Activated CD4-positive, alpha-beta T cell treated with anti-CD3 and anti-CD28 coated beads, Interleukin-2, amount 10 ng/mL, durations not matched to agents 24 days and 14 days (primary cell): ENCODE data around the gene REEP2. TPM values are rescaled to one million over a fixed set of nuclear protein-coding genes. Genes with fewer than 3 reads are reported as not detected.

Experiments used
- DNase-seq: peaks from one replicate; pipeline ENCODE4 v3.0.0; 2022
- H3K27ac Mint-ChIP-seq: one replicate; pipeline ENCODE4 v1.8.0; 2022; ENCODE audit warnings: mild to moderate bottlenecking, mixed read lengths
- H3K27me3 Mint-ChIP-seq: one replicate; pipeline ENCODE4 v1.8.0; 2022; ENCODE audit warnings: mixed read lengths
- H3K36me3 Mint-ChIP-seq: one replicate; pipeline ENCODE4 v1.8.0; 2022; ENCODE audit warnings: low read depth, mild to moderate bottlenecking, mixed read lengths
- H3K4me1 Mint-ChIP-seq: one replicate; pipeline ENCODE4 v1.8.0; 2021; ENCODE audit warnings: mixed read lengths
- H3K4me3 Mint-ChIP-seq: one replicate; pipeline ENCODE4 v1.8.0; 2022; ENCODE audit warnings: mild to moderate bottlenecking, moderate library complexity, mixed read lengths
- H3K9me3 Mint-ChIP-seq: one replicate; pipeline ENCODE4 v1.8.0; 2021; ENCODE audit warnings: mixed read lengths
- intact Hi-C: fragments of 100-400 bp; cut with micrococcal nuclease; formaldehyde crosslinking; loops from one replicate; pipeline ENCODE4 v1.15.1; 2023
- total RNA-seq: library from RNA; stranded (reverse); gene quantifications from 2 replicates; pipeline ENCODE4 v1.2.3, GENCODE V29; 2022

Gene REEP2
- total RNA-seq, 1 donor from 2014 or later = 3.5 TPM

DNA sequence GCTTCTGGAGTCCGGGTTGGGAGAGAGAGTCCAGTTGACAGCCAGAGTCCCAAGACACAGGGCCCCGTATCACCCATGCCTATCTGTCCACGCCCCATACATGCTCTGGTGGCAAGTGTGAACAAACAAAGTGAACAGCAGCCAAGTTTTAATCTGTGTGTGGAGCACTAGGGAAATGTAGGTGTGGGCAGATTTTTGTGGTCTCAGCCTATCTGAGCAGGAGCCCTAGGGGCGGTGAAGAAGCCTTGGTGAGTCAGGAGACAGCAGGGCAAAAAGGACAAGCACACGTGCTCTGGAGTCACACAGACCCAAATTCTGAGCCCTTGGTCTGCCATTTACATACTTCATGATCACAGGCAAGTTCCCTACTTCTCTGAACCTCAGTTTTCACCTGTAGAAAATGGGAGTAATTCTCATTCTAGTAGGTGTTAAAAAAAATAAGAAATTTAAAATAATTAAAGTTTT lies 49.7 kb downstream of the REEP2 start:
- intact Hi-C loops = no loop called here

DNA sequence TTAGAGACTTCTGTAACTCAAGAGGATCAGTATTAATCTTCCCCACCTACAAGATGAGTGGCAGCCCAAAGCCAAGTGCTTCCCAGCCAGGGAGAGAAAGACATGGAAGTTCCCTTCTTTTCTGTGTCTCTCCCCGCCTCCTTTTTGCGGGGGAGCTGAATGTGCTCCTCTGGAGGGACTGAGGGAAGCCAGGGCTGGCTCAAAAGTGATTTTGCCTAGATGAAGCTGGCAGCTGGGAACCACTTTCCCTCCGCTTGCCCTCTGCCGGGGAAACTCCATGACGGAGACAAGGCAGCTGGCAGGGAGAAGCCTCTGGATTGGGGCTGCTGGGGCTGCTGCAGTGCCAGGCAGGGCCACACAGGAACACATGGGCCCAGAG lies 50.8 kb downstream of the REEP2 start:
- no peaks in the 10 kb centered on the region for H3K36me3 Mint-ChIP-seq
- intact Hi-C loops = no loop called here
- no peak overlapping the region for H3K4me3 Mint-ChIP-seq
- H3K4me1 Mint-ChIP-seq = peaks cover 15% of the 10 kb centered on the region
- DNase-seq = no peak
- H3K9me3 Mint-ChIP-seq = no peaks in the 10 kb centered on the region
- peaks cover 32% of the 10 kb centered on the region for H3K27me3 Mint-ChIP-seq
- no peak overlapping the region for H3K27ac Mint-ChIP-seq

More for the DNA sequence above, 49.7 kb downstream of the REEP2 start:
- H3K27ac Mint-ChIP-seq = no peak overlapping the region
- no peaks in the 10 kb centered on the region for H3K9me3 Mint-ChIP-seq
- peaks cover 34% of the 10 kb centered on the region for H3K27me3 Mint-ChIP-seq
- no peak for DNase-seq
- no peaks in the 10 kb centered on the region for H3K36me3 Mint-ChIP-seq
- no peak overlapping the region for H3K4me3 Mint-ChIP-seq
- H3K4me1 Mint-ChIP-seq = peaks cover 15% of the 10 kb centered on the region

DNA sequence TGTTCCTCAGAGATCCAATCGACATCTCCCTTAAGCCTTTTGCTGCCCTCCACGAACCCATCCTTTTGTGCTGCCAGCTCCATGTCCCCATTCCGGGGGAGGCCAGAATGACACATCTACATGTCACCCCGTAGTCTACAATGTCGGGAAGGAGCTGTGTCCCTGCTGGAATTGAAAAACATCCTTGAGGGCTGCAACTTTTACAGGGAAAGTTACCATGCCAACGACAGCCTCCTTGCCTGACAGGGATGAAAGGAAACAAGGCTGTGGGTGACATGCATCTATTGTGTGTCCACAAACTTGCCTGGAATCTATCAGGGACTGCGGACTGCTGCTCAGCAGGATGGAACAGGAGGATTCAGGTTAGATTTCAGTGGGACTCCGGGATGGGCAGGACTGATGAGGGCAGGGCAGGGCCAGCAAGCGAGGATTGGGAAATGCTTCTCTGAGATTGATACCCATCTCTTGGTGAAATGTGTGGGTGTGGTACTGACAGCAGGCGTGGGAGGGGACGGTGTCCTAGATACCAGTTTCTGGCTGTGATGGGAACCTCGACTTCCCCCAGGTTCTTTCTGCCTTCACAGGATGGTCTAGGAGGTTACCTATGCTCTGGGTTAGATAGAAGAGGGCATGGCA lies 51.9 kb downstream of the REEP2 start:
- peaks cover 18% of the 10 kb centered on the region for H3K4me1 Mint-ChIP-seq
- no peak overlapping the region for H3K27ac Mint-ChIP-seq
- H3K9me3 Mint-ChIP-seq = no peaks in the 10 kb centered on the region
- H3K4me3 Mint-ChIP-seq = peak overlapping the region; percentile 22
- DNase-seq = no peak
- H3K36me3 Mint-ChIP-seq = no peaks in the 10 kb centered on the region
- intact Hi-C loops = no loop called here
- H3K27me3 Mint-ChIP-seq = peaks cover 30% of the 10 kb centered on the region

GRCh38 chr5:138491284-138491648 lies 52.4 kb downstream of the REEP2 start:
- Mint-ChIP-seq H3K4me3 (peak overlapping the region; percentile 34), H3K9me3 (no peaks in the 10 kb centered on the region), H3K27ac (no peak overlapping the region), H3K4me1 (peaks cover 18% of the 10 kb centered on the region), H3K36me3 (no peaks in the 10 kb centered on the region), H3K27me3 (peaks cover 30% of the 10 kb centered on the region)
- intact Hi-C loops = no loop called here
- DNase-seq = no peak

GRCh38 chr5:138491669-138492559 lies 53.1 kb downstream of the REEP2 start:
- intact Hi-C loops = loop anchor here (1.0 to 2.0 kb wide), 2 partner anchors 27 to 51 kb away; partner anchors contain the start of genes EGR1 and ETF1
- H3K36me3 Mint-ChIP-seq = no peaks in the 10 kb centered on the region
- H3K27me3 Mint-ChIP-seq = peaks cover 30% of the 10 kb centered on the region
- no peak overlapping the region for H3K27ac Mint-ChIP-seq
- H3K4me3 Mint-ChIP-seq = peak overlapping the region; percentile 90
- H3K4me1 Mint-ChIP-seq = peaks cover 18% of the 10 kb centered on the region
- peak; percentile 96 for DNase-seq
- H3K9me3 Mint-ChIP-seq = no peaks in the 10 kb centered on the region

GRCh38 chr5:138492560-138493045 lies 53.7 kb downstream of the REEP2 start:
- Mint-ChIP-seq H3K27me3 (peaks cover 30% of the 10 kb centered on the region), H3K27ac (no peak overlapping the region), H3K9me3 (no peaks in the 10 kb centered on the region), H3K4me1 (peaks cover 18% of the 10 kb centered on the region), H3K36me3 (no peaks in the 10 kb centered on the region), H3K4me3 (peak overlapping the region; percentile 90)
- intact Hi-C loops = loop anchor here (1.0 to 2.0 kb wide), 2 partner anchors 27 to 50 kb away; partner anchors contain the start of genes EGR1 and ETF1
- peak; percentile 58 for DNase-seq

DNA sequence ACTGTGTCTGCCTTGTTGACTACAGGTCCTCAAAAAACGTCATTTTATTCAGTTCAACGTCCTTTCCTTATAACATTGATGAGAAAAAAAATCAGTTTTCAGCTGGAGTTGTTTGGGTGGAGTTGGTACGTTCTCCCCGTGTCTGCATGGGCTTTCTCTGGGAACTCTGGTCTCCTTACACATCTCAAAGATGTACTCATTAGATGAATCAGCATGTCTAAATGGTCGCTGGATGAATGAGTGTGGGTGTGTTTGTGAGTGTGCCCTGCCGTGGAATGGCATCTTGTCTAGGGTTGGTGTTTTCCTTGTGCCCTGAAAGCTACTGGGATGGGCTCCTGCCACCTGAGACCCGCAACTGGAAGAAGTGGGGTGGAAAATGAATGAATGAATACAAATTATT lies 56.5 kb downstream of the REEP2 start:
- H3K4me3 Mint-ChIP-seq = no peak overlapping the region
- no peaks in the 10 kb centered on the region for H3K9me3 Mint-ChIP-seq
- no peak for DNase-seq
- H3K27ac Mint-ChIP-seq = no peak overlapping the region
- peaks cover 13% of the 10 kb centered on the region for H3K27me3 Mint-ChIP-seq
- H3K36me3 Mint-ChIP-seq = no peaks in the 10 kb centered on the region
- intact Hi-C loops = no loop called here
- H3K4me1 Mint-ChIP-seq = peaks cover 14% of the 10 kb centered on the region

Other genes with a start within 250 kb of the REEP2 start
- gene CDC23, start 225.7 kb upstream of the REEP2 start, total RNA-seq = 46.6 and 47.9 TPM in 2 replicates
- not detected in 2 replicates for gene GFRA3, start 164.4 kb upstream of the REEP2 start, total RNA-seq
- gene CDC25C, start 107.3 kb upstream of the REEP2 start, total RNA-seq = 6.7 and 7.9 TPM in 2 replicates
- gene FAM53C, start 100.8 kb upstream of the REEP2 start, total RNA-seq = 24.1 and 27.1 TPM in 2 replicates
- gene KDM3B, start 86.4 kb upstream of the REEP2 start, total RNA-seq = 48.7 and 52.7 TPM in 2 replicates
- 53.4 and 54.6 TPM in 2 replicates for gene EGR1, start 26.4 kb downstream of the REEP2 start, total RNA-seq
- gene ETF1, start 104.2 kb downstream of the REEP2 start, total RNA-seq = 200 and 205 TPM in 2 replicates
- 415 and 430 TPM in 2 replicates for gene HSPA9, start 136.3 kb downstream of the REEP2 start, total RNA-seq